ENCODE data around the gene CDC42BPA.

CDC42BPA gene

GRCh38 chr1:227070638-227071285, 247.5 kb downstream of the CDC42BPA start:
- DNase-seq (ENCODE audit: insufficient read length, low spot score): no peak
- no peak for FAIRE-seq
- TF ChIP-seq CTCF (IDR thresholded peaks at IDR 0.05; ENCODE audit: insufficient read depth, missing control alignments): no peak

- FAIRE-seq (no peak), DNase-seq (ENCODE audit: insufficient read length, low spot score) (no peak)
- no peak for TF ChIP-seq CTCF (IDR thresholded peaks at IDR 0.05; ENCODE audit: insufficient read depth, missing control alignments)
Observed at GRCh38 chr1:227069490-227069889, 248.8 kb downstream of the CDC42BPA start.

GRCh38 chr1:227068883-227069282, 249.4 kb downstream of the CDC42BPA start:
- FAIRE-seq: no peak
- TF ChIP-seq CTCF (IDR thresholded peaks at IDR 0.05; ENCODE audit: insufficient read depth, missing control alignments): no peak
- DNase-seq (ENCODE audit: insufficient read length, low spot score): no peak

GRCh38 chr1:227066999-227067398, 251.3 kb downstream of the CDC42BPA start:
- TF ChIP-seq CTCF (IDR thresholded peaks at IDR 0.05; ENCODE audit: insufficient read depth, missing control alignments): no peak
- FAIRE-seq: peak; percentile 77
- DNase-seq (ENCODE audit: insufficient read length, low spot score): no peak

- FAIRE-seq (peak; percentile 46), DNase-seq (ENCODE audit: insufficient read length, low spot score) (no peak)
- no peak for TF ChIP-seq CTCF (IDR thresholded peaks at IDR 0.05; ENCODE audit: insufficient read depth, missing control alignments)
Observed at GRCh38 chr1:227065311-227065710, 253.0 kb downstream of the CDC42BPA start.

- no peak for FAIRE-seq
Observed at GRCh38 chr1:227062306-227062705, 256.0 kb downstream of the CDC42BPA start.

More at GRCh38 chr1:227062306-227062705, 256.0 kb downstream of the CDC42BPA start:
- TF ChIP-seq CTCF (IDR thresholded peaks at IDR 0.05; ENCODE audit: insufficient read depth, missing control alignments): no peak
- no peak for DNase-seq (ENCODE audit: insufficient read length, low spot score)
